ENCODE data around the gene HS3ST5. TPM values are rescaled to one million over a fixed set of nuclear protein-coding genes. Genes with fewer than 3 reads are reported as not detected.
"Not testable (repeated sequence)": the region's sequence is repeated elsewhere in the genome, so short reads cannot be mapped to it uniquely, and the experiment has no call there.

The HS3ST5 gene
- total RNA-seq, 1 experiment from 2014 or later: 14.4 TPM

DNA sequence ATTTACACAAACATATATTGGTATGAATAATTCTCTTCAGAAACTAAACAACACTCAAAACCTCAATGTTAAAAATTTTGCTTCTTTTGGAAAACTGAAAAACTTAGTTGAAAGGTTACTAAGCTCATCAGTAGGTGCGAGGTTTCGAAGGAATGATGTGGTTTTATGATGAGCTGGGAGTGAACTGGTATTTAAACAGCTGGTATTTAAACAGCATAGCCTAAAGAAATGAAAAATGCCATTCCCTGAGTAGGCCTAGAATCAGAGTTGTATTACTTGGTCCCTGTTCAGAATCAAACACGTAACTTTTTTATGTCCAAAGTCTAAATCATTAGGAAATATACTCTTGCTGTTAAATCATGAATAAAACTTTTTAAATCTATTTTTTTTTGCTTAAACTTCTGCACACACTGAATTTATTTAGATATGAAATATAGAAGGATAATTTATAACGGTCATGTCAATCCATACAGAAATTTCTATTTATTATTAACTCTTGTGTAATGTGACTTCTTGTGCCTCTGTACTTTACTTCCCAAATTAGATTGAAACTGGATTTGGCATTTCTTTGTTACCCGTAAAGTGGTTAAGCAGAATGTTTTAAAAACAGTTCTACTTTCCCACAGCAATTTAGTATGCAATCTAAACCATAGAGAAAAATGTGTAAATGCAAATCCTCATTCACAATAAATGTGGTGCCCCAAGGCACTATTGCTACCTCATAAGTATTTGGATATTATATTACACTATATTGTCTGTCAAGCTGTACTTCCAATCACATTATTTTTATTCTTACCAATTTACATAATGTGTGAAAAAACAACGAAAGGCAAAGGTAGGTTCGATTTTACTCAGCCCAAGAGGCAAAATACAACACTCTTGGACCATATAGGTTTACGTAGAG is 124.1 kb downstream of the HS3ST5 start:
- no peak overlapping the region for H2AFZ ChIP-seq (ENCODE audit: low read length)
- no peak overlapping the region for H3K4ac ChIP-seq (ENCODE audit: low read depth, low read length)
- H3K4me2 ChIP-seq (ENCODE audit: insufficient read depth, insufficient read length, low read length): no peak overlapping the region
- H4K20me1 ChIP-seq (ENCODE audit: control insufficient read depth, insufficient read depth, insufficient read length): no peaks in the 10 kb centered on the region
- H3K4me1 ChIP-seq (ENCODE audit: insufficient read depth, low read length): peaks cover 2% of the 10 kb centered on the region; the same call in 1 of the 2 replicates
- no peak overlapping the region for H2BK120ac ChIP-seq (ENCODE audit: low read depth, low read length, poor library complexity, severe bottlenecking)
- H3K79me1 ChIP-seq (ENCODE audit: insufficient read depth, low read depth, low read length, poor library complexity, severe bottlenecking): no peaks in the 10 kb centered on the region
- no peak overlapping the region for H3K27ac ChIP-seq (ENCODE audit: insufficient read length, low read depth, low read length)
- TF ChIP-seq, protein P1, sequence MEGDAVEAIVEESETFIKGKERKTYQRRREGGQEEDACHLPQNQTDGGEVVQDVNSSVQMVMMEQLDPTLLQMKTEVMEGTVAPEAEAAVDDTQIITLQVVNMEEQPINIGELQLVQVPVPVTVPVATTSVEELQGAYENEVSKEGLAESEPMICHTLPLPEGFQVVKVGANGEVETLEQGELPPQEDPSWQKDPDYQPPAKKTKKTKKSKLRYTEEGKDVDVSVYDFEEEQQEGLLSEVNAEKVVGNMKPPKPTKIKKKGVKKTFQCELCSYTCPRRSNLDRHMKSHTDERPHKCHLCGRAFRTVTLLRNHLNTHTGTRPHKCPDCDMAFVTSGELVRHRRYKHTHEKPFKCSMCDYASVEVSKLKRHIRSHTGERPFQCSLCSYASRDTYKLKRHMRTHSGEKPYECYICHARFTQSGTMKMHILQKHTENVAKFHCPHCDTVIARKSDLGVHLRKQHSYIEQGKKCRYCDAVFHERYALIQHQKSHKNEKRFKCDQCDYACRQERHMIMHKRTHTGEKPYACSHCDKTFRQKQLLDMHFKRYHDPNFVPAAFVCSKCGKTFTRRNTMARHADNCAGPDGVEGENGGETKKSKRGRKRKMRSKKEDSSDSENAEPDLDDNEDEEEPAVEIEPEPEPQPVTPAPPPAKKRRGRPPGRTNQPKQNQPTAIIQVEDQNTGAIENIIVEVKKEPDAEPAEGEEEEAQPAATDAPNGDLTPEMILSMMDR (conservative IDR thresholded peaks at IDR 0.05): no peak
- no peak overlapping the region for H4K5ac ChIP-seq (ENCODE audit: insufficient read length, low read depth, low read length)
- no peak overlapping the region for H3K18ac ChIP-seq (ENCODE audit: insufficient read length, low read depth, low read length)
- H3K27ac Mint-ChIP-seq: peak overlapping the region in 2 of 3 experiments; percentile 38 to 84; a peak in 4 of 7 replicates
- no peaks in the 10 kb centered on the region for H3K27me3 Mint-ChIP-seq (ENCODE audit: low read depth)
- DNase-seq: no peak
- H3K14ac ChIP-seq (ENCODE audit: insufficient read depth, low read length): no peak overlapping the region
- H2BK15ac ChIP-seq (ENCODE audit: low read depth, low read length): no peak overlapping the region
- H3K56ac ChIP-seq (ENCODE audit: insufficient read length, low read depth, low read length): no peak overlapping the region
- H3K9me3 ChIP-seq (ENCODE audit: control insufficient read depth, low read depth, low read length): no peaks in the 10 kb centered on the region
- peaks cover 7 to 34% (median 24%) of the 10 kb centered on the region in 3 experiments for H3K36me3 Mint-ChIP-seq (ENCODE audit: insufficient read depth in 1 of 3, low read depth in 3 of 3)
- H3K4me3 Mint-ChIP-seq: no peak overlapping the region
- H4K8ac ChIP-seq (replicated peaks; ENCODE audit: insufficient read length, low read depth, low read length): no peak overlapping the region
- H3K23me2 ChIP-seq (ENCODE audit: insufficient read length, low read depth, low read length, poor library complexity, severe bottlenecking): no peaks in the 10 kb centered on the region
- H3T11ph ChIP-seq (ENCODE audit: low read length): no peak overlapping the region
- H2BK20ac ChIP-seq (ENCODE audit: low read depth, low read length, poor library complexity, severe bottlenecking): no peak overlapping the region
- H3K27me3 ChIP-seq (ENCODE audit: insufficient read depth, low read length): no peaks in the 10 kb centered on the region
- H2BK12ac ChIP-seq (ENCODE audit: insufficient read length, low read depth, low read length): no peak overlapping the region
- no peak overlapping the region for H3K9ac ChIP-seq (ENCODE audit: extremely low read depth, insufficient read length, low read length)
- H3K23ac ChIP-seq (ENCODE audit: insufficient read length, low read depth, low read length): no peak overlapping the region
- no peaks in the 10 kb centered on the region for H3K79me2 ChIP-seq (ENCODE audit: insufficient read depth, low read length)
- H2AK5ac ChIP-seq (ENCODE audit: insufficient read length, low read length): no peak overlapping the region
- H3K9me3 Mint-ChIP-seq: peaks cover 2 to 11% of the 10 kb centered on the region in 2 experiments; a peak in 3 of 5 replicates
- no peak overlapping the region for H4K91ac ChIP-seq (ENCODE audit: insufficient read length, low read depth, low read length)
- 100% methylated on average over 2 of the region's 8 CpGs for WGBS (ENCODE audit: extremely low coverage, insufficient read length, low lambda C conversion rate)
- H3K4me1 Mint-ChIP-seq: peaks cover 13 to 24% of the 10 kb centered on the region in 2 experiments
- H2BK5ac ChIP-seq (ENCODE audit: insufficient read length, low read length): no peak overlapping the region

DNA sequence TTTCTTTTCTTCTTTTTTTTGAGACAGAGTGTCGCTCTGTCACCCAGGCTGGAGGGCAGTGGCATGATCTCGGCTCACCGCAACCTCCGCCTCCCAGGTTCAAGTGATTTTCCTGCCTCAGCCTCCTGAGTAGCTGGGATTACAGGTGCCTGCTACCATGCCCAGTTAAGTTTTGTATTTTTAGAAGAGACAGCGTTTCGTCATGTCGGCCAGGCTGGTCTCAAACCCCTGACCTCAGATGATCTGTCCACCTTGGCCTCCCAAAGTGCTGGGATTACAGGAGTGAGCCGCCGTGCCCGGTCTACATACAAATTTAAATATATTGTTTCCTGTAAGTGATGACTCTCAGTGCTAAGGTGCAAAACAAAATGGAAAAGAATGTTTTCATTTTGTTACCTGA is 124.8 kb downstream of the HS3ST5 start:
- not testable (repeated sequence) for H3K23me2 ChIP-seq (ENCODE audit: insufficient read length, low read depth, low read length, poor library complexity, severe bottlenecking); H3K27me3 ChIP-seq (ENCODE audit: insufficient read depth, low read length); H3K23ac ChIP-seq (ENCODE audit: insufficient read length, low read depth, low read length); H3K18ac ChIP-seq (ENCODE audit: insufficient read length, low read depth, low read length); H3K9ac ChIP-seq (ENCODE audit: extremely low read depth, insufficient read length, low read length); H3K4me2 ChIP-seq (ENCODE audit: insufficient read depth, insufficient read length, low read length); H3K14ac ChIP-seq (ENCODE audit: insufficient read depth, low read length); H4K91ac ChIP-seq (ENCODE audit: insufficient read length, low read depth, low read length); H3K79me1 ChIP-seq (ENCODE audit: insufficient read depth, low read depth, low read length, poor library complexity, severe bottlenecking); DNase-seq; H2BK5ac ChIP-seq (ENCODE audit: insufficient read length, low read length); H2BK12ac ChIP-seq (ENCODE audit: insufficient read length, low read depth, low read length); H2BK15ac ChIP-seq (ENCODE audit: low read depth, low read length); H3K4ac ChIP-seq (ENCODE audit: low read depth, low read length); H3T11ph ChIP-seq (ENCODE audit: low read length); H2BK20ac ChIP-seq (ENCODE audit: low read depth, low read length, poor library complexity, severe bottlenecking); H3K4me1 ChIP-seq (ENCODE audit: insufficient read depth, low read length); H2AK5ac ChIP-seq (ENCODE audit: insufficient read length, low read length); H2AFZ ChIP-seq (ENCODE audit: low read length); H3K79me2 ChIP-seq (ENCODE audit: insufficient read depth, low read length); H3K56ac ChIP-seq (ENCODE audit: insufficient read length, low read depth, low read length); H4K5ac ChIP-seq (ENCODE audit: insufficient read length, low read depth, low read length); H2BK120ac ChIP-seq (ENCODE audit: low read depth, low read length, poor library complexity, severe bottlenecking); H3K27ac ChIP-seq (ENCODE audit: insufficient read length, low read depth, low read length); H3K9me3 ChIP-seq (ENCODE audit: control insufficient read depth, low read depth, low read length); H4K20me1 ChIP-seq (ENCODE audit: control insufficient read depth, insufficient read depth, insufficient read length); H4K8ac ChIP-seq (replicated peaks; ENCODE audit: insufficient read length, low read depth, low read length); H3K4me3 Mint-ChIP-seq; H3K27me3 Mint-ChIP-seq (ENCODE audit: low read depth)
- no CpG with 5 or more reads among the region's 10 CpGs for WGBS (ENCODE audit: extremely low coverage, insufficient read length, low lambda C conversion rate)
- Mint-ChIP-seq H3K27ac (peak overlapping the region; percentile 38 to 72 (median 53); a peak in 6 of 7 replicates), H3K36me3 (ENCODE audit: insufficient read depth in 1 of 3, low read depth in 3 of 3) (peaks cover 13 to 41% (median 28%) of the 10 kb centered on the region in 3 experiments), H3K9me3 (peaks cover 6 to 15% of the 10 kb centered on the region in 2 experiments; a peak in 4 of 5 replicates), H3K4me1 (peaks cover 14 to 25% of the 10 kb centered on the region in 2 experiments)
